ENCODE measurements around the gene BCL2L12. TPM values are rescaled to one million over a fixed set of nuclear protein-coding genes. Genes with fewer than 3 reads are reported as not detected.

Gene BCL2L12
- total RNA-seq, 1 donor from 2014 or later: 11.4 TPM

DNA sequence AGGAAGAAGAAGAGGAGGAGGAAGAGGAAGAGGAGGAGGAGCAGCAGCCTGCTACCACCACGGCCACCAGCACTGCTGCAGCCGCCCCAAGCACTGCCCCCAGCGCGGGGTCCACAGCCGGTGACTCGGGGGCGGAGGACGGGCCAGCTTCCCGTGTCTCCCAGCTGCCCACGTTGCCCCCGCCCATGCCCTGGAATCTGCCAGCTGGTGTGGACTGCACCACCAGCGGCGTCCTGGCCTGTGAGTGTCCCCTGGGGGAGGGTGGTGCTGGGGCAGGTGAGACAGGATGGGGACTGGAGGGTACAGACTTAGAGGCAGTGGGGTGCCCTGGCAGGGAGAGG, 12.3 kb upstream of the BCL2L12 start:
- DNase-seq: no peak
- no peaks in the 10 kb centered on the region for H3K9me3 ChIP-seq (replicated peaks)
- H3K27ac ChIP-seq (replicated peaks): no peak overlapping the region
- TF ChIP-seq, protein P1, sequence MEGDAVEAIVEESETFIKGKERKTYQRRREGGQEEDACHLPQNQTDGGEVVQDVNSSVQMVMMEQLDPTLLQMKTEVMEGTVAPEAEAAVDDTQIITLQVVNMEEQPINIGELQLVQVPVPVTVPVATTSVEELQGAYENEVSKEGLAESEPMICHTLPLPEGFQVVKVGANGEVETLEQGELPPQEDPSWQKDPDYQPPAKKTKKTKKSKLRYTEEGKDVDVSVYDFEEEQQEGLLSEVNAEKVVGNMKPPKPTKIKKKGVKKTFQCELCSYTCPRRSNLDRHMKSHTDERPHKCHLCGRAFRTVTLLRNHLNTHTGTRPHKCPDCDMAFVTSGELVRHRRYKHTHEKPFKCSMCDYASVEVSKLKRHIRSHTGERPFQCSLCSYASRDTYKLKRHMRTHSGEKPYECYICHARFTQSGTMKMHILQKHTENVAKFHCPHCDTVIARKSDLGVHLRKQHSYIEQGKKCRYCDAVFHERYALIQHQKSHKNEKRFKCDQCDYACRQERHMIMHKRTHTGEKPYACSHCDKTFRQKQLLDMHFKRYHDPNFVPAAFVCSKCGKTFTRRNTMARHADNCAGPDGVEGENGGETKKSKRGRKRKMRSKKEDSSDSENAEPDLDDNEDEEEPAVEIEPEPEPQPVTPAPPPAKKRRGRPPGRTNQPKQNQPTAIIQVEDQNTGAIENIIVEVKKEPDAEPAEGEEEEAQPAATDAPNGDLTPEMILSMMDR (IDR thresholded peaks at IDR 0.05; ENCODE audit: borderline replicate concordance): no peak
- H3K27me3 ChIP-seq (ENCODE audit: low read depth): no peaks in the 10 kb centered on the region
- H3K4me3 ChIP-seq: no peak overlapping the region
- intact Hi-C loops (cut with micrococcal nuclease): no loop called here
- H3K4me1 ChIP-seq: no peaks in the 10 kb centered on the region
- peaks cover 93% of the 10 kb centered on the region for H3K36me3 ChIP-seq

DNA sequence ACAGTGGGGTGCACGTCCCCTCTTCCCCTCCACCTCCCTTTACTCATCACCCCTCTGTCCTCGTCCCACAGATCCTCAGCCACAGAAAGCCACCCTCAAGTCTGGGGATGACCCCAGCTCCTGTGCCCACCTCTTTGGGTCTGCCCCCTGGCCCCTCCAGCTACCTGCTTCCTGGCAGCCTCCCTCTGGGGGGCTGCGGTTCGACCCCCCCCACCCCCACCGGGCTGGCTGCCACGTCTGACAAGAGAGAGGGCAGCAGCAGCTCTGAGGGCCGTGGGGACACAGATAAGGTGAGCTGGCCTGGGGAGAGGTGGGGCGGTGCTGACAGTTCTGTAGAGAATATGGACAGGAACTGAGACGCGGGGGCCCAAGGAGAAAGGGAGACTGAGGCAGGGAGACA, 11.2 kb upstream of the BCL2L12 start:
- H3K4me1 ChIP-seq: no peaks in the 10 kb centered on the region
- H3K27me3 ChIP-seq (ENCODE audit: low read depth): no peaks in the 10 kb centered on the region
- no peak overlapping the region for H3K4me3 ChIP-seq
- H3K9me3 ChIP-seq (replicated peaks): no peaks in the 10 kb centered on the region
- no peak overlapping the region for H3K27ac ChIP-seq (replicated peaks)
- intact Hi-C loops (cut with micrococcal nuclease): no loop called here
- no peak for DNase-seq
- H3K36me3 ChIP-seq: peaks cover 93% of the 10 kb centered on the region
- TF ChIP-seq, protein P1 (IDR thresholded peaks at IDR 0.05; ENCODE audit: borderline replicate concordance): no peak

DNA sequence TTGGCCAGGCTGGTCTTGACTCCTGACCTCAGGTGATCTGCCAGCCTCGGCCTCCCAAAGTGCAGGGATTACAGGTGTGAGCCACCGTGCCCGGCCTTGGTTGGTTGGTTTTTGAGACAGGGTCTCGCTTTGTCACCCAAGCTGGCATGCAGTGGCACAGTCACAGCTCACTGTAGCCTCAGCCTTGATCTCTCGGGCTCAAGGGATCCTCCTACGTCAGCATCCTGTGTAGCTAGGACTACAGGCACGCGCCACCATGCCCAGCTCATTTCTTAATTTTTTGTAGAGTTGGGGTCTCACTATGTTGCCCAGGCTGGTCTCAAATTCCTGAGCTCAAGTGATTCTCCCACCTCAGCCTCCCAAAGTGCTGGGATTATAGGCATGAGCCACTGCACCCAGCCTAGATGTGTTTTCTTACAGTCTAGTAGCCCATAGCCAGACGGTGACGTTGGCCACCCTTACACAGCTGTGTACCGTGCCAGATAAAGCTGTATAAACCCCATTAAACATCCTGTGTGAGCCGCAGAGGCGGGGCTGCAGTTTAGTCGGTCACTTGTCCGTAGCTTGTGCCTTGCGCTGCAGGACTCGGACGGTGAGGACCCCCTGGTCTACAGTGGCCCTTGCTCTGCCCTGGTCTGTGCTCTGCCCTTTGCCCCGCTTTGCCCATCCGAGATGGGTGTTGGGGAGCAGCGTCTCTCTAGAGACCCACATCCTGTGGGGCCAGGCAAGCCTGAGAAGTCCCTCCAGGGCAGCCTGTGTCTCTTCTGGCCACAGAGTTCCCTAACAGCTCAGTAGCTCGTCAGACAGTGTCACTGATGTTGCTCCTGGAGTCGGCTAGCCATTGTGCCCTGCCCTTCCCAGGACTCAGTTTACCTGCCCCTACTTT, 9.9 kb upstream of the BCL2L12 start:
- no peaks in the 10 kb centered on the region for H3K9me3 ChIP-seq (replicated peaks)
- no peaks in the 10 kb centered on the region for H3K4me1 ChIP-seq
- intact Hi-C loops (cut with micrococcal nuclease): no loop called here
- no peaks in the 10 kb centered on the region for H3K27me3 ChIP-seq (ENCODE audit: low read depth)
- TF ChIP-seq, protein P1 (IDR thresholded peaks at IDR 0.05; ENCODE audit: borderline replicate concordance): no peak
- H3K4me3 ChIP-seq: no peak overlapping the region
- H3K27ac ChIP-seq (replicated peaks): no peak overlapping the region
- H3K36me3 ChIP-seq: peaks cover 94% of the 10 kb centered on the region
- DNase-seq: no peak

DNA sequence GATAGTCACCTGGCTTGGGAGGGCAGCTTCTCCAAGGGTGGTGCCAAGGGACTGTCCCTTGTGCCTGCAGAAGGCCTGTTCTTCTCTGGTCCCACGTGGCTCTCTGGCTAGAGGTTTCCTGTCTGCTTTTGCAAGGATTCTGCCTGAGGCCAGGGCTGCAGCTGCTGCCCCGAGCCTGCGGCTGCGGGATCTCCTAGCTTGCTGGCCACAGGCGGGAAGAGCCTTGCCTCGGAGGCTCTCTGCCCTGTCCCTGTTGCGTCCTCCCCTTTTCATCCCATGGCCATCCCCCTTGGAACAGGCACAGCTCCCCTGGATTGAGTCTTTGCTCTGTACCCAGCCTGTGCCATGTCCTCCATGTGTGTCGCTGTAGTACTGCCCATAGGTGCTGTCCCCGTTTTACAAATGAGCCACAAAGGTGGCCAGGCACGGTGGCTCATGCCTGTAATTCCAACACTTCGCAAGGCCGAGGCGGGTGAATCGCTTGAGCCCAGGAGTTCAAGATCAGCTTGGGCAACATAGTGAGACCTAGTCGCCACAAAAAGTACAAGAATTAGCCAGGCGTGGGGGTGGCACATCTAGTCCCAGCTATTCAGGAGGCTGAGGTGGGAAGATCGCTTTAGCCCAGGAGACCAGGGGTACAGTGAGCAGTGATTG, 9.2 kb upstream of the BCL2L12 start:
- no peaks in the 10 kb centered on the region for H3K4me1 ChIP-seq
- DNase-seq: no peak
- H3K36me3 ChIP-seq: peaks cover 95% of the 10 kb centered on the region
- no peak overlapping the region for H3K4me3 ChIP-seq
- no peak overlapping the region for H3K27ac ChIP-seq (replicated peaks)
- TF ChIP-seq, protein P1 (IDR thresholded peaks at IDR 0.05; ENCODE audit: borderline replicate concordance): no peak
- intact Hi-C loops (cut with micrococcal nuclease): no loop called here
- H3K9me3 ChIP-seq (replicated peaks): no peaks in the 10 kb centered on the region
- no peaks in the 10 kb centered on the region for H3K27me3 ChIP-seq (ENCODE audit: low read depth)

DNA sequence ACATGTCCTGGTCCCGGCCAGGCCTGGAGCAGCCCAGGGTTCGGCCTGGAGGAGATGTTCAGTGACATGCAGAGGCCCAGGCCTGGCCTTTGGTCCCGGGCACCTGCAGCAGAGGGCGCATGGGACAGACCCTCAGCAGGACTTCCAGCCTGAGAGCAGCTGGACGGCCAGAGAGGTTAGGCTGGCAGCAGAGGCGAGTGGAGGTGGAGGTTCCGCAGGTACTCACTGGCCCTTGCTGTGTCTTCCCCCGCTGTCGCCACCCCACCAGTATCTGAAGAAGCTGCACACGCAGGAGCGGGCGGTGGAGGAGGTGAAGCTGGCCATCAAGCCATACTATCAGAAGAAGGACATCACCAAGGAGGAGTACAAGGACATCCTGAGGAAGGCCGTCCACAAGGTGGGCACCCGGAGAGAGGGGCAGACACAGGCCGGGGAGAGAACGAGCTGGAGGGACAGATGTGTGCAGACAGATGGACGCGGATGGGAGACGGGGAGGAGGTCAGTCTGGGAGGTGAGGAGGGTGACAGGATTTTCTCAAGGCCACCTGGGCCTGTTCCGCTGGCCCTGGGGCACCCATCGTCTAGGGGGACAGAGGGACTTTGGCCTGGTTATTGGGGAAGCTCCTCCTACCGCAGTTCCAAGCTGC, 8.1 kb upstream of the BCL2L12 start:
- peaks cover 100% of the 10 kb centered on the region for H3K36me3 ChIP-seq

More for the DNA sequence above, 8.1 kb upstream of the BCL2L12 start:
- TF ChIP-seq, protein P1 (IDR thresholded peaks at IDR 0.05; ENCODE audit: borderline replicate concordance): no peak
- H3K4me3 ChIP-seq: no peak overlapping the region
- intact Hi-C loops (cut with micrococcal nuclease): no loop called here
- no peaks in the 10 kb centered on the region for H3K27me3 ChIP-seq (ENCODE audit: low read depth)
- no peak for DNase-seq
- H3K9me3 ChIP-seq (replicated peaks): no peaks in the 10 kb centered on the region
- no peak overlapping the region for H3K27ac ChIP-seq (replicated peaks)
- no peaks in the 10 kb centered on the region for H3K4me1 ChIP-seq
